AG09309 (cell line): ENCODE measurements around the gene GABRB1.

Source experiments
- DNase-seq: peaks from one replicate; pipeline ENCODE4 v3.0.0-alpha.2; 2010; ENCODE audit warnings: low read depth
- H3K4me3 ChIP-seq: 2 replicates; pipeline ENCODE4 v1.5.1; 2011; ENCODE audit warnings: mild to moderate bottlenecking, low read depth, low read length, moderate library complexity; ENCODE audit not compliant: control insufficient read depth
- CTCF ChIP-seq: IDR thresholded peaks from 2 replicates; pipeline ENCODE4 v1.5.1; 2011; ENCODE audit warnings: mild to moderate bottlenecking, low read depth, low read length, inconsistent platforms; ENCODE audit not compliant: insufficient read depth, control insufficient read depth; ENCODE audit errors: missing control alignments

Gene GABRB1

DNA sequence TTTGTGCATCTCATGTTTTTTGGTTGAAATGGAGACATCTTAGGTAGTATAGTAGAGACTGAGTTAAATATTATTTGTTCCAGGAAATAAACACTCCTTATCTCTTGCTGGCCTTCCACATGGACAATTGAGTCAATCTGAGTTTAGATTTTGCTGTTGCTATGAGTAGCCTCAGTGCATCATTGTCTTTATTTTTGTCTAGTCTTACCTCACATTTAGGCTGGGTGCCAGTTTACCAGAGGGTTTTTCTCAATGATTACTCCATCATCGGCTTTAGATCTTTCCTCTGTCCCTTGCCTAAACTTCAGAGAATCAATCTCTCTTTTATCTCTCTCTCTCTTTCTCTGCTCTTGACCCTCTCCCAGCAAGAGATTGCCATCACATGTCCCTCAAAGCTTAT is 73.6 kb downstream of the GABRB1 start:
- TF ChIP-seq CTCF: no peak
- DNase-seq: no peak
- H3K4me3 ChIP-seq: no peak overlapping the region

DNA sequence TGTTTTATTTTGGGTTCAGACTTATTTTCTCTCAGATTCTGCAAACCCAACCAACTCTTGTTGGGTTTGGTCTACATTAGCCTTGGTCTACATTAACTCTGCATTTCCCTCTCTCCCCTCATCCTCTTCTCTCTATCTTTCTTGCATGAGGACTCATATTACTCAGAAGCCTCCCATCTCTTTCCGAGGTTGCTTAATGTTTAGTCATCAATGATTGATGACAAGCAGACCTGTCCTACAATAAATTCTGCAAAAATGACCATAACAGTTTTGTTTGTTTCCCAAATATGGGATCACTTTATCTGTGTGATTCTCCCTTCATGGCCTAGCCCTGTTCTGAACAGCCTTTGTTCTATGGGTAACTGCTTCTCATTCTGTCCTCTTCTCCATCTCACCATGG is 75.2 kb downstream of the GABRB1 start:
- no peak overlapping the region for H3K4me3 ChIP-seq
- DNase-seq: no peak
- no peak for TF ChIP-seq CTCF

DNA sequence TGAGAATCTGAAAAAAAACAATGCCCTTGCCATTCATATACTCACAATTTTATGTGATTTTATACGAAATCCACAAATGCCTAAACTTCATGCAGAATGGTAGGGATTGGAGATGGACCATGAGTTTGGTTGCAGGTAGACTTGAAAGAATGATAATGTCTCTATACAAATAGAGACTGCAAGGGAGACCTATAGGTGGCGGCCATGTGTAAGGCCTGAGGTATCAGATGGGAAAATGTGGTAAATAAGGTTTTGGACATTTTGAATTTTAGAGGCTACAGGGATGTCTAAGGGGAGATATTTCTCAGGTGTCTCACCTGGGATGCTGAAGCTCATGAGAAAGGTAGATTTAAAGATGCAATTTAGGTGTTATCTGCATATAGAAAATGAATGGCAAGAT is 78.0 kb downstream of the GABRB1 start:
- H3K4me3 ChIP-seq: no peak overlapping the region
- DNase-seq: no peak
- TF ChIP-seq CTCF: no peak

DNA sequence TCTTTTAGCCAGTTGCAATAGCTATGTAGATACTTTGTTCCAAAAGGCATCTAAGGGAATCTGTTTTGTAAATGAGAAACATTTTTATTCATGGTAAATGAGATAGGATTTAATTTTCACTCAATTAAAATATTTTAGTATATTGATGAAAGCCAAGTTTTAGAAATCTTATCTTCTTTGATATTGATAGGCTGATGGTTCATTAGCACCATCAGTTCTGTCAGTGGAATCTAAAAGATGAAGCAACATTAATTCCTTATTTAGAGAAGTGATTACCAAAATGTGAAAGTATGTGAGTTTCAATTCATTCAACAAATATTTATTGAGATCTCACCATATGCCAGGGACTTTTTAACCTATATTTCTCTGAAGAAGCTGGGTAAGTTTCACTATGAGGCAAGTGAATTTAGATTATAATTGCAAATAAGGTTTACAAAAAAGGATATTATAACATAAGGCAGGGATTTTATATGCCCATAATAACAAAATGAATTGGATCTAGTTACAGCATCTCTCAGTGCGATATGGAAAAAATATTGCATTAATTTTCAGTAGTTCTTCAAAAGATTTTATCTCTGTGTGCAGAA is 79.3 kb downstream of the GABRB1 start:
- H3K4me3 ChIP-seq: no peak overlapping the region
- DNase-seq: no peak
- no peak for TF ChIP-seq CTCF

- no peak overlapping the region for H3K4me3 ChIP-seq
- no peak for DNase-seq
- no peak for TF ChIP-seq CTCF
These were observed 87.0 kb downstream of the GABRB1 start for GRCh38 chr4:47118192-47118929.

DNA sequence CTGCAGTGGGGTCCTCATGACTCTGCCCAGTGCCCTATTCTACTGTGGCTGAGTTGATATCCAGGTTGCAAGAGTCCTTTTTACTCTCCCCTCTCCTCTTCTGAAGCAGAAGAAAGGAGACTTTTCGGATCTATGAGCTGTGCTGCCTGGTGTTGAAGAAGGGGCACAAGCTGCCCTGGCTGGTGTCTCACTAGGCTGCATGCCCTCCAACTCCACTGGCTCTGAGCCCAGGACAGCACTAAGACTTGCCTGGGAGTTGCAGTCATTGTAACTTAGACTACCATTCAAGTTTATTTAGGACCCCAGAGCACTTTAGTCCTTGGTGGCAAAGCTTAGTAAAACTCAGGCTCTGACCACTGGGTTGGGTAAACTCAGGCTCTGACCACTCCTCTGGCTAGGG is 89.4 kb downstream of the GABRB1 start:
- TF ChIP-seq CTCF: no peak
- DNase-seq: no peak

More for the DNA sequence above, 89.4 kb downstream of the GABRB1 start:
- H3K4me3 ChIP-seq: no peak overlapping the region
